MM.1S (cell line): ENCODE measurements around the gene KRTAP24-1.

Experiments used
- DNase-seq: peaks from one replicate; pipeline ENCODE4 v3.0.0-alpha.2; 2015
- H2AFZ ChIP-seq: fragments of 300-600 bp; sonication (generic); 2 replicates; pipeline ENCODE4 v1.6.0; 2016; ENCODE audit warnings: antibody characterized with exemption, low read length
- H3F3A ChIP-seq: fragments of 300-600 bp; sonication (generic); 2 replicates; pipeline ENCODE4 v1.6.1; 2016; ENCODE audit warnings: mild to moderate bottlenecking, antibody characterized with exemption, low read length, moderate library complexity, mixed read lengths; ENCODE audit not compliant: insufficient read depth
- H3K27ac ChIP-seq: fragments of 300-600 bp; sonication (generic); 2 replicates; pipeline ENCODE4 v1.5.1; 2016; ENCODE audit warnings: mild to moderate bottlenecking, low read length
- H3K27me3 ChIP-seq: fragments of 300-600 bp; sonication (generic); replicated peaks from 2 replicates; pipeline ENCODE4 v1.6.0; 2016; ENCODE audit warnings: low read length; ENCODE audit not compliant: insufficient read depth
- H3K36me3 ChIP-seq: fragments of 300-600 bp; sonication (generic); replicated peaks from 2 replicates; pipeline ENCODE4 v1.6.1; 2016; ENCODE audit warnings: mild to moderate bottlenecking, low read length, mixed read lengths; ENCODE audit not compliant: insufficient read depth
- H3K4me1 ChIP-seq: fragments of 300-600 bp; sonication (generic); 2 replicates; pipeline ENCODE4 v1.6.1; 2016; ENCODE audit warnings: low read length, mixed read lengths
- H3K4me2 ChIP-seq: fragments of 300-600 bp; sonication (generic); 2 replicates; pipeline ENCODE4 v1.6.0; 2016; ENCODE audit warnings: low read depth, low read length
- H3K4me3 ChIP-seq: fragments of 300-600 bp; sonication (generic); 2 replicates; pipeline ENCODE4 v1.5.1; 2016; ENCODE audit warnings: low read length, mixed read lengths
- H3K79me2 ChIP-seq: fragments of 300-600 bp; sonication (generic); 2 replicates; pipeline ENCODE4 v1.6.1; 2016; ENCODE audit warnings: mixed run types, low read length, mixed read lengths
- H3K9ac ChIP-seq: fragments of 300-600 bp; sonication (generic); 2 replicates; pipeline ENCODE4 v1.6.1; 2016; ENCODE audit warnings: low read length, mixed read lengths
- H3K9me2 ChIP-seq: fragments of 300-600 bp; sonication (generic); replicated peaks from 2 replicates; pipeline ENCODE4 v1.6.1; 2016; ENCODE audit warnings: mild to moderate bottlenecking, low read length, mixed read lengths; ENCODE audit not compliant: insufficient read depth
- H3K9me3 ChIP-seq: fragments of 300-600 bp; sonication (generic); replicated peaks from 2 replicates; pipeline ENCODE4 v1.6.1; 2016; ENCODE audit warnings: mild to moderate bottlenecking, low read length, mixed read lengths; ENCODE audit not compliant: insufficient read depth
- H4K20me1 ChIP-seq: fragments of 300-600 bp; sonication (generic); 2 replicates; pipeline ENCODE4 v1.6.1; 2016; ENCODE audit warnings: mild to moderate bottlenecking, low read length, moderate library complexity, mixed read lengths; ENCODE audit not compliant: insufficient read depth
- CTCF ChIP-seq: fragments of 300-600 bp; sonication (generic); IDR thresholded peaks from 2 replicates; pipeline ENCODE4 v1.5.1; 2016; ENCODE audit warnings: antibody characterized with exemption, low read length, mixed read lengths
- EZH2 ChIP-seq: fragments of 300-600 bp; sonication (generic); optimal IDR thresholded peaks from 2 replicates; pipeline ENCODE3; 2017; ENCODE audit warnings: low read depth, mild to moderate bottlenecking, antibody characterized with exemption, low read length, mixed read lengths
- EZH2phosphoT487 ChIP-seq: fragments of 300-600 bp; sonication (generic); IDR thresholded peaks from 2 replicates; pipeline ENCODE4 v1.6.1; 2018; ENCODE audit warnings: antibody characterized with exemption, low read length

Gene KRTAP24-1

GRCh38 chr21:30282850-30283249, at the start of gene KRTAP24-1:
Gene KRTAP24-1, minus strand, starts transcription at chr21:30282950. Its CDS starts 18 bp downstream, at chr21:30282932.
- no peaks in the 10 kb centered on the region for H3K9me3 ChIP-seq
- no peaks in the 10 kb centered on the region for H3K4me1 ChIP-seq
- no peak within 1 kb of the TSS for H3K9ac ChIP-seq
- no peak within 1 kb of the TSS for H3K27ac ChIP-seq
- no peaks in the 10 kb centered on the region for H4K20me1 ChIP-seq
- H3K4me3 ChIP-seq: no peak within 1 kb of the TSS
- no peaks in the 10 kb centered on the region for H3K36me3 ChIP-seq
- H3K79me2 ChIP-seq: no peaks in the 10 kb centered on the region
- no peaks in the 10 kb centered on the region for H3F3A ChIP-seq
- no peak within 1 kb of the TSS for H3K4me2 ChIP-seq
- H3K9me2 ChIP-seq: no peaks in the 10 kb centered on the region
- TF ChIP-seq CTCF: no peak
- TF ChIP-seq EZH2phosphoT487: no peak
- no peak for TF ChIP-seq EZH2
- no peak for DNase-seq
- H2AFZ ChIP-seq: no peak within 1 kb of the TSS
- H3K27me3 ChIP-seq: no peaks in the 10 kb centered on the region

- DNase-seq: no peak
- no peak overlapping the region for H2AFZ ChIP-seq
- no peaks in the 10 kb centered on the region for H3K36me3 ChIP-seq
- no peak overlapping the region for H3K9ac ChIP-seq
- no peak overlapping the region for H3K4me3 ChIP-seq
- no peak overlapping the region for H3K27ac ChIP-seq
- no peaks in the 10 kb centered on the region for H3K9me2 ChIP-seq
- no peaks in the 10 kb centered on the region for H3K79me2 ChIP-seq
- no peaks in the 10 kb centered on the region for H3K4me1 ChIP-seq
- H3F3A ChIP-seq: no peaks in the 10 kb centered on the region
- TF ChIP-seq EZH2phosphoT487: no peak
- TF ChIP-seq EZH2: no peak
- TF ChIP-seq CTCF: no peak
- no peaks in the 10 kb centered on the region for H3K9me3 ChIP-seq
- H3K27me3 ChIP-seq: no peaks in the 10 kb centered on the region
- no peaks in the 10 kb centered on the region for H4K20me1 ChIP-seq
- no peak overlapping the region for H3K4me2 ChIP-seq
These were observed 46.6 kb upstream of the KRTAP24-1 start for GRCh38 chr21:30329203-30329875.

GRCh38 chr21:30326390-30326789, 43.6 kb upstream of the KRTAP24-1 start:
- H2AFZ ChIP-seq: no peak overlapping the region
- no peak for DNase-seq
- H3K9ac ChIP-seq: no peak overlapping the region
- H3K4me3 ChIP-seq: no peak overlapping the region
- TF ChIP-seq EZH2phosphoT487 (no peak), CTCF (no peak), EZH2 (no peak)
- H3K27me3 ChIP-seq: no peaks in the 10 kb centered on the region
- no peaks in the 10 kb centered on the region for H4K20me1 ChIP-seq
- H3K9me2 ChIP-seq: no peaks in the 10 kb centered on the region
- no peaks in the 10 kb centered on the region for H3K79me2 ChIP-seq
- no peaks in the 10 kb centered on the region for H3F3A ChIP-seq
- H3K9me3 ChIP-seq: no peaks in the 10 kb centered on the region
- H3K27ac ChIP-seq: no peak overlapping the region
- no peaks in the 10 kb centered on the region for H3K36me3 ChIP-seq
- no peaks in the 10 kb centered on the region for H3K4me1 ChIP-seq
- no peak overlapping the region for H3K4me2 ChIP-seq
